IPS-15b (cell line): ENCODE measurements around the gene LCORL.

Experiments
- H3K27me3 ChIP-seq: one replicate; pipeline ENCODE4 v1.6.1; 2013; ENCODE audit warnings: low read length; ENCODE audit not compliant: control insufficient read depth, insufficient read depth
- H3K36me3 ChIP-seq: one replicate; pipeline ENCODE4 v1.6.1; 2013; ENCODE audit warnings: low read length; ENCODE audit not compliant: control insufficient read depth, insufficient read depth
- H3K4me1 ChIP-seq: one replicate; pipeline ENCODE4 v1.6.1; 2013; ENCODE audit warnings: mild to moderate bottlenecking, low read length; ENCODE audit not compliant: control insufficient read depth, insufficient read depth
- H3K4me3 ChIP-seq: one replicate; pipeline ENCODE4 v1.5.1; 2013; ENCODE audit warnings: low read depth, low read length
- H3K9ac ChIP-seq: one replicate; pipeline ENCODE4 v1.6.1; 2013; ENCODE audit warnings: low read depth, mild to moderate bottlenecking, low read length
- H3K9me3 ChIP-seq: one replicate; pipeline ENCODE4 v1.6.1; 2013; ENCODE audit warnings: mild to moderate bottlenecking, low read length; ENCODE audit not compliant: control insufficient read depth, insufficient read depth

The LCORL gene

GRCh38 chr4:17797808-17798207, 223.7 kb downstream of the LCORL start:
- H3K4me1 ChIP-seq: no peaks in the 10 kb centered on the region
- peaks cover 6% of the 10 kb centered on the region for H3K36me3 ChIP-seq
- H3K9me3 ChIP-seq: no peaks in the 10 kb centered on the region
- H3K4me3 ChIP-seq: no peak overlapping the region
- H3K27me3 ChIP-seq: no peaks in the 10 kb centered on the region
- no peak overlapping the region for H3K9ac ChIP-seq

- H3K36me3 ChIP-seq: no peaks in the 10 kb centered on the region
- H3K9me3 ChIP-seq: no peaks in the 10 kb centered on the region
- H3K4me3 ChIP-seq: no peak overlapping the region
- H3K4me1 ChIP-seq: no peaks in the 10 kb centered on the region
- H3K9ac ChIP-seq: no peak overlapping the region
- H3K27me3 ChIP-seq: no peaks in the 10 kb centered on the region
Observed at GRCh38 chr4:17794730-17795129, 226.8 kb downstream of the LCORL start.
